ENCODE results near the gene EXOC3L4. TPM values are rescaled to one million over a fixed set of nuclear protein-coding genes. Genes with fewer than 3 reads are reported as not detected.

The EXOC3L4 gene
- total and polyA plus RNA-seq, 2 of the 8 experiments (the other 6 are each of a cell fraction or from before 2014, with no cell fraction given), result 0.45 to 0.57 TPM

GRCh38 chr14:103130017-103130764, 35.7 kb downstream of the EXOC3L4 start:
- H4K91ac ChIP-seq (replicated peaks; ENCODE audit: insufficient read length, low read length), result no peak overlapping the region
- H3K4me2 ChIP-seq (ENCODE audit: insufficient read depth in 1 of 2, low read depth in 2 of 2, low read length in 2 of 2), result no peak overlapping the region
- H2BK5ac ChIP-seq (ENCODE audit: low read depth, low read length), result no peak overlapping the region
- H3K4ac ChIP-seq (replicated peaks; ENCODE audit: insufficient read length, low read depth, low read length), result no peak overlapping the region
- H3K18ac ChIP-seq (ENCODE audit: extremely low read depth, low read length), result no peak overlapping the region
- H3K36me3 ChIP-seq (ENCODE audit: control insufficient read depth in 2 of 4, insufficient read depth in 4 of 4, low read length in 3 of 4), result peaks cover 3 to 14% (median 7%) of the 10 kb centered on the region in 4 experiments; a peak in 6 of 8 replicates
- H2BK12ac ChIP-seq (ENCODE audit: low read depth, low read length), result no peak overlapping the region
- H3K27ac ChIP-seq (ENCODE audit: low read depth, low read length), result no peak overlapping the region
- H3K14ac ChIP-seq (ENCODE audit: insufficient read length), result no peak overlapping the region
- H3K23ac ChIP-seq (ENCODE audit: insufficient read length), result no peak overlapping the region
- peaks cover 5 to 17% of the 10 kb centered on the region in 2 experiments for H4K20me1 ChIP-seq (replicated peaks in 1 of 2; ENCODE audit: control insufficient read depth in 1 of 2, insufficient read depth in 2 of 2, low read length in 2 of 2)
- no peaks in the 10 kb centered on the region for H3K9me3 ChIP-seq (ENCODE audit: insufficient read depth in 2 of 2, low read depth in 1 of 2, low read length in 1 of 2)
- no peak overlapping the region for H2BK20ac ChIP-seq (ENCODE audit: low read length)
- H3K79me2 ChIP-seq (ENCODE audit: control insufficient read depth in 1 of 2, insufficient read depth in 2 of 2, low read length in 2 of 2), result no peaks in the 10 kb centered on the region
- no peak for FAIRE-seq
- H3K9ac ChIP-seq (replicated peaks in 1 of 4; ENCODE audit: extremely low read depth in 1 of 4, low read depth in 3 of 4, low read length in 3 of 4), result 0 out of 7 replicates have a peak overlapping the region, but pooled peaks of 2 of the 4 experiments have one; percentile 14 to 49
- no peak overlapping the region for H2BK120ac ChIP-seq (replicated peaks; ENCODE audit: low read depth, low read length)
- no peak overlapping the region for H2AFZ ChIP-seq (ENCODE audit: low read length)
- peaks cover 6% of the 10 kb centered on the region; the same call in 1 of the 2 replicates for H3K23me2 ChIP-seq (ENCODE audit: low read depth, low read length)
- DNase-seq (ENCODE audit: low read depth in 1 of 2, low spot score in 2 of 2), result no peak
- no peak overlapping the region for H2AK5ac ChIP-seq (ENCODE audit: low read depth, low read length)
- H3K79me1 ChIP-seq (ENCODE audit: low read depth, low read length), result no peaks in the 10 kb centered on the region
- H4K5ac ChIP-seq (ENCODE audit: insufficient read length, low read depth, low read length), result no peak overlapping the region
- H3K4me3 ChIP-seq (ENCODE audit: extremely low read depth in 1 of 4, insufficient read depth in 2 of 4, low read depth in 3 of 4, low read length in 4 of 4), result no peak overlapping the region
- H3K4me1 ChIP-seq (replicated peaks in 1 of 4; ENCODE audit: control insufficient read depth in 3 of 4, insufficient read depth in 4 of 4, low read length in 3 of 4), result peaks cover 0 to 12% (median 8%) of the 10 kb centered on the region in 4 experiments; a peak in 4 of 7 replicates
- WGBS, 2 experiments (ENCODE audit: extremely low coverage in 1 of 2, insufficient coverage in 1 of 2, insufficient read length in 1 of 2, insufficient replicate concordance in 2 of 2, low coverage in 1 of 2, low lambda C conversion rate in 2 of 2, missing lambda C conversion rate in 1 of 2), result 87% methylated on average over 24 of the region's 26 CpGs; no CpG with 5 or more reads in 1 of the 2 experiments
- POLR2A ChIA-PET (ENCODE audit: partially characterized antibody), result interaction anchor here (0.5 to 4.6 kb wide), 6 partner anchors 7 to 214 kb away, joined by 3 to 26 read pairs (median 3); no protein-coding TSS in a partner anchor
- no peak overlapping the region for H4K8ac ChIP-seq (ENCODE audit: extremely low read depth, insufficient read depth, low read length)
- no peak overlapping the region for H2BK15ac ChIP-seq (ENCODE audit: low read length)
- H3K56ac ChIP-seq (replicated peaks; ENCODE audit: insufficient read length, low read depth, low read length), result no peak overlapping the region
- H3K27me3 ChIP-seq (replicated peaks in 1 of 4; ENCODE audit: control insufficient read depth in 3 of 4, extremely low read depth in 1 of 4, insufficient read depth in 3 of 4, low read length in 3 of 4), result peaks cover 0 to 26% (median 23%) of the 10 kb centered on the region in 4 experiments; a peak in 6 of 7 replicates
- CTCF ChIA-PET (ENCODE audit: partially characterized antibody), result interaction anchor here (0.7 to 18.4 kb wide), 13 partner anchors 9 to 168 kb away, joined by 3 to 276 read pairs (median 3); no protein-coding TSS in a partner anchor
- no peak for TF ChIP-seq TAF7 (optimal IDR thresholded peaks at IDR 0.05; ENCODE audit: borderline replicate concordance, low read depth, low read length)
- no peak for TF ChIP-seq TAF1 (IDR thresholded peaks at IDR 0.05; ENCODE audit: low read depth, low read length)
- TF ChIP-seq TEAD4 (IDR thresholded peaks at IDR 0.05; ENCODE audit: low read depth, low read length), result no peak
- TF ChIP-seq HDAC6 (IDR thresholded peaks at IDR 0.05; ENCODE audit: low read depth, low read length), result no peak
- TF ChIP-seq EGR1 (IDR thresholded peaks at IDR 0.05; ENCODE audit: borderline replicate concordance, low read depth, low read length), result no peak
- TF ChIP-seq EZH2 (IDR thresholded peaks at IDR 0.05; ENCODE audit: low read depth, low read length, severe bottlenecking), result no peak
- no peak for TF ChIP-seq BRCA1 (IDR thresholded peaks at IDR 0.05; ENCODE audit: low read depth, low read length)
- no peak for TF ChIP-seq BACH1 (IDR thresholded peaks at IDR 0.05; ENCODE audit: low read length)
- TF ChIP-seq KDM4A (IDR thresholded peaks at IDR 0.05; ENCODE audit: low read depth, low read length, severe bottlenecking), result no peak
- TF ChIP-seq RNF2 (IDR thresholded peaks at IDR 0.05; ENCODE audit: borderline replicate concordance, low read depth, low read length, missing control alignments, poor library complexity, severe bottlenecking), result no peak
- no peak for TF ChIP-seq E2F6 (IDR thresholded peaks at IDR 0.05)

All from H1 (cell line).